Measurements from ENCODE around the gene SLFNL1. TPM values are rescaled to one million over a fixed set of nuclear protein-coding genes. Genes with fewer than 3 reads are reported as not detected.

SLFNL1 gene
- total RNA-seq, 1 experiment from 2014 or later, result 0.39 TPM

GRCh38 chr1:41032147-41032546, 10.6 kb upstream of the SLFNL1 start:
- intact Hi-C loops (cut with micrococcal nuclease; ENCODE audit: unreplicated experiment), result no loop called here
- Histone ChIP-seq H3K27ac (ENCODE audit: low read depth, low read length, poor library complexity, severe bottlenecking) (no peak overlapping the region), H3K27me3 (replicated peaks; ENCODE audit: insufficient read depth, low read depth, low read length, poor library complexity) (no peaks in the 10 kb centered on the region), H3K4me1 (ENCODE audit: insufficient read depth, low read length, poor library complexity, severe bottlenecking) (no peaks in the 10 kb centered on the region), H3K9me3 (ENCODE audit: low read depth, low read length, poor library complexity, severe bottlenecking) (no peaks in the 10 kb centered on the region), H3K36me3 (ENCODE audit: insufficient read depth, low read length, poor library complexity, severe bottlenecking) (peaks cover 43% of the 10 kb centered on the region), H3K4me3 (ENCODE audit: low read depth, low read length, poor library complexity, severe bottlenecking) (no peak overlapping the region)
- TF ChIP-seq EZH2 (IDR thresholded peaks at IDR 0.05; ENCODE audit: borderline replicate concordance, low read depth, low read length, poor library complexity, severe bottlenecking) (no peak), CTCF (conservative IDR thresholded peaks at IDR 0.05; ENCODE audit: low read depth, low read length) (no peak)
- DNase-seq (ENCODE audit: low spot score), result no peak
- BruUV-seq (replicated peaks), result no TSS peak
- ChIA-PET POLR2A (ENCODE audit: low non-redundant PET) (no interaction called here), CTCF (no interaction called here)

DNA sequence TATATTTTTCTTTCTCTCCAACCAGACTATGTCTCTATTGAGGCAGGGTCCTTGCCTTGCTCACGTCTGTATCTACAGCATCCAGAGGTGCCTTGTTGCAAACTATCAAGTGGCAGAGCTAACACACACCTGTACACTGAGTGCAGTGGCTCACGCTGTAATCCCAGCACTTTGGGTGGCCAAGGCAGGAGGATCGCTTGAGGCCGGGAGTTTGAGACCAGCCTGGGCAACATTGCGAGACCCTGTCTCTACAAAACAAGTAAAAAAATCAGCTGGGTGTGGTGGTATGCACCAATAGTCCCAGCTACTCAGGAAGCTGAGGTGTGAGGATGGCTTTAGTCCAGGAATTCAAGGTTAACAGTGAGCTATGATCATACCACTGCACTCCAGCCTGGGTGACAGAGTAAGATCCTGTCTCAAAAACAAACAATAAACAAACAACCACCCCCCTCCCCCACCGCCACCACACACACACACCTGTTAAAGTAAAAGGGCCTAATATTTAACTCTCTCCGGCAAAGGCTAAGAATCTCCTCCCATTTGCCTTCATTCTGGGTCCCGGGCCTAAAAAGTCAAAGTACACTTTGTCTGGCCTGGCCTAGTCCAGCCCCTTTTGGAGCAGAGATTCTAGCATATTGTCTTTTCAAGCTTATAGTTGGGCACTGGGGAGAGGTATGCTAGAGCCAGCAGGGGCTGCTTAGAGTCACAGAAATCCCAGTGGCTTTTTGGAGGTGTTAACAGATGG, 9.5 kb upstream of the SLFNL1 start:
- TF ChIP-seq CTCF (conservative IDR thresholded peaks at IDR 0.05; ENCODE audit: low read depth, low read length) (no peak), EZH2 (IDR thresholded peaks at IDR 0.05; ENCODE audit: borderline replicate concordance, low read depth, low read length, poor library complexity, severe bottlenecking) (no peak)
- BruUV-seq (replicated peaks), result no TSS peak
- ChIA-PET POLR2A (ENCODE audit: low non-redundant PET) (no interaction called here), CTCF (no interaction called here)
- Histone ChIP-seq H3K9me3 (ENCODE audit: low read depth, low read length, poor library complexity, severe bottlenecking) (no peaks in the 10 kb centered on the region), H3K4me3 (ENCODE audit: low read depth, low read length, poor library complexity, severe bottlenecking) (no peak overlapping the region), H3K4me1 (ENCODE audit: insufficient read depth, low read length, poor library complexity, severe bottlenecking) (no peaks in the 10 kb centered on the region), H3K27ac (ENCODE audit: low read depth, low read length, poor library complexity, severe bottlenecking) (no peak overlapping the region), H3K27me3 (replicated peaks; ENCODE audit: insufficient read depth, low read depth, low read length, poor library complexity) (no peaks in the 10 kb centered on the region), H3K36me3 (ENCODE audit: insufficient read depth, low read length, poor library complexity, severe bottlenecking) (peaks cover 37% of the 10 kb centered on the region)
- intact Hi-C loops (cut with micrococcal nuclease; ENCODE audit: unreplicated experiment), result no loop called here
- DNase-seq (ENCODE audit: low spot score), result no peak

- Histone ChIP-seq H3K27ac (ENCODE audit: low read depth, low read length, poor library complexity, severe bottlenecking) (no peak overlapping the region), H3K9me3 (ENCODE audit: low read depth, low read length, poor library complexity, severe bottlenecking) (no peaks in the 10 kb centered on the region), H3K4me1 (ENCODE audit: insufficient read depth, low read length, poor library complexity, severe bottlenecking) (no peaks in the 10 kb centered on the region), H3K27me3 (replicated peaks; ENCODE audit: insufficient read depth, low read depth, low read length, poor library complexity) (no peaks in the 10 kb centered on the region), H3K4me3 (ENCODE audit: low read depth, low read length, poor library complexity, severe bottlenecking) (no peak overlapping the region), H3K36me3 (ENCODE audit: insufficient read depth, low read length, poor library complexity, severe bottlenecking) (peaks cover 23% of the 10 kb centered on the region)
- TF ChIP-seq EZH2 (IDR thresholded peaks at IDR 0.05; ENCODE audit: borderline replicate concordance, low read depth, low read length, poor library complexity, severe bottlenecking) (no peak), CTCF (conservative IDR thresholded peaks at IDR 0.05; ENCODE audit: low read depth, low read length) (no peak)
- no peak for DNase-seq (ENCODE audit: low spot score)
- BruUV-seq (replicated peaks), result no TSS peak
- intact Hi-C loops (cut with micrococcal nuclease; ENCODE audit: unreplicated experiment), result no loop called here
- CTCF ChIA-PET, result no interaction called here
- POLR2A ChIA-PET (ENCODE audit: low non-redundant PET), result no interaction called here
These were observed 6.6 kb upstream of the SLFNL1 start for GRCh38 chr1:41028034-41028642.
